ENCODE measurements around the gene ZNF677.
"Not testable (repeated sequence)": the region's sequence is repeated elsewhere in the genome, so short reads cannot be mapped to it uniquely, and the experiment has no call there.

ZNF677 gene

GRCh38 chr19:53290758-53291549 lies 36.3 kb upstream of the ZNF677 start:
- no peak for ATAC-seq
- TF ChIP-seq TOX (CRISPR knock-in tag; IDR thresholded peaks at IDR 0.05; ENCODE audit: borderline replicate concordance) (no peak), ARNTL (CRISPR knock-in tag; IDR thresholded peaks at IDR 0.05; ENCODE audit: borderline replicate concordance, low read depth) (no peak), ZFP3 (CRISPR knock-in tag; IDR thresholded peaks at IDR 0.05) (no peak), ZNF70 (CRISPR knock-in tag; IDR thresholded peaks at IDR 0.05) (no peak), PATZ1 (CRISPR knock-in tag; IDR thresholded peaks at IDR 0.05; ENCODE audit: borderline replicate concordance) (no peak), CSRNP3 (CRISPR knock-in tag; IDR thresholded peaks at IDR 0.05) (no peak), BACH2 (CRISPR knock-in tag; IDR thresholded peaks at IDR 0.05; ENCODE audit: borderline replicate concordance) (no peak), POU6F1 (CRISPR knock-in tag; IDR thresholded peaks at IDR 0.05; ENCODE audit: borderline replicate concordance, low read depth) (no peak), SNAI2 (CRISPR knock-in tag; IDR thresholded peaks at IDR 0.05) (no peak), PPARA (CRISPR knock-in tag; IDR thresholded peaks at IDR 0.05; ENCODE audit: borderline replicate concordance) (no peak), ZC3H10 (CRISPR knock-in tag; IDR thresholded peaks at IDR 0.05) (no peak), ZNF8 (CRISPR knock-in tag; IDR thresholded peaks at IDR 0.05) (no peak), GLIS3 (CRISPR knock-in tag; IDR thresholded peaks at IDR 0.05) (no peak), OSR1 (CRISPR knock-in tag; IDR thresholded peaks at IDR 0.05) (no peak), ISL1 (CRISPR knock-in tag; IDR thresholded peaks at IDR 0.05) (no peak)

- ATAC-seq, result no peak
- TF ChIP-seq PPARA (CRISPR knock-in tag; IDR thresholded peaks at IDR 0.05; ENCODE audit: borderline replicate concordance), result no peak
- no peak for TF ChIP-seq BACH2 (CRISPR knock-in tag; IDR thresholded peaks at IDR 0.05; ENCODE audit: borderline replicate concordance)
- TF ChIP-seq OSR1 (CRISPR knock-in tag; IDR thresholded peaks at IDR 0.05), result no peak
Observed at GRCh38 chr19:53285087-53285486, 30.4 kb upstream of the ZNF677 start.

GRCh38 chr19:53281947-53282346 lies 27.3 kb upstream of the ZNF677 start:
- not testable (repeated sequence) for ATAC-seq

GRCh38 chr19:53275480-53275879 lies 20.8 kb upstream of the ZNF677 start:
- ATAC-seq, result no peak
- TF ChIP-seq RARB (CRISPR knock-in tag; IDR thresholded peaks at IDR 0.05) (no peak), BACH2 (CRISPR knock-in tag; IDR thresholded peaks at IDR 0.05; ENCODE audit: borderline replicate concordance) (no peak), POU6F1 (CRISPR knock-in tag; IDR thresholded peaks at IDR 0.05; ENCODE audit: borderline replicate concordance, low read depth) (no peak), CSRNP3 (CRISPR knock-in tag; IDR thresholded peaks at IDR 0.05) (no peak), SNAI2 (CRISPR knock-in tag; IDR thresholded peaks at IDR 0.05) (no peak), PATZ1 (CRISPR knock-in tag; IDR thresholded peaks at IDR 0.05; ENCODE audit: borderline replicate concordance) (no peak), ZNF565 (CRISPR knock-in tag; conservative IDR thresholded peaks at IDR 0.05; ENCODE audit: low read depth) (no peak), TCF4 (CRISPR knock-in tag; IDR thresholded peaks at IDR 0.05; ENCODE audit: borderline replicate concordance) (no peak), ZNF70 (CRISPR knock-in tag; IDR thresholded peaks at IDR 0.05) (no peak), OSR1 (CRISPR knock-in tag; IDR thresholded peaks at IDR 0.05) (no peak), PPARA (CRISPR knock-in tag; IDR thresholded peaks at IDR 0.05; ENCODE audit: borderline replicate concordance) (no peak), TOX (CRISPR knock-in tag; IDR thresholded peaks at IDR 0.05; ENCODE audit: borderline replicate concordance) (no peak), TSHZ2 (CRISPR knock-in tag; IDR thresholded peaks at IDR 0.05) (no peak), ESRRG (CRISPR knock-in tag; IDR thresholded peaks at IDR 0.05) (no peak)
